ENCODE measurements around the gene ATG4C. TPM values are rescaled to one million over a fixed set of nuclear protein-coding genes. Genes with fewer than 3 reads are reported as not detected.
"Not testable (repeated sequence)": the region's sequence is repeated elsewhere in the genome, so short reads cannot be mapped to it uniquely, and the experiment has no call there.

Gene ATG4C
- 11.5 TPM for total RNA-seq
- 13.1 TPM for polyA plus RNA-seq
- long read RNA-seq, donor 1, result 0 reads
- long read RNA-seq, donor 2, transcript ATG4C-203 (11 exons, 2,890 nt), result major isoform, 5 of 16 reads
- long read RNA-seq, donor 2, partial matches to known transcripts, result 8 of 16 reads
- long read RNA-seq, donor 2, other reads (novel, unspliced or antisense), result 0 of 16 reads
- long read RNA-seq, donor 3, partial matches to known transcripts, result 5 of 11 reads
- long read RNA-seq, donor 3, other reads (novel, unspliced or antisense), result 0 of 11 reads
- long read RNA-seq, donor 4, partial matches to known transcripts, result 0 of 4 reads
- long read RNA-seq, donor 4, other reads (novel, unspliced or antisense), result 0 of 4 reads
- long read RNA-seq, donor 5, transcript ATG4C-203 (11 exons, 2,890 nt), result major isoform, 5 of 7 reads
- long read RNA-seq, donor 5, partial matches to known transcripts, result 0 of 7 reads
- long read RNA-seq, donor 5, other reads (novel, unspliced or antisense), result 0 of 7 reads
- long read RNA-seq, donor 6, transcript ATG4C-201 (11 exons, 2,938 nt), result major isoform, 5 of 7 reads
- long read RNA-seq, donor 6, partial matches to known transcripts, result 0 of 7 reads
- long read RNA-seq, donor 6, other reads (novel, unspliced or antisense), result 0 of 7 reads
- long read RNA-seq, donor 7, partial matches to known transcripts, result 0 of 6 reads
- long read RNA-seq, donor 7, other reads (novel, unspliced or antisense), result 0 of 6 reads
- long read RNA-seq, donor 8, partial matches to known transcripts, result 0 of 4 reads
- long read RNA-seq, donor 8, other reads (novel, unspliced or antisense), result 0 of 4 reads
- long read RNA-seq, donor 9, transcript ATG4C-203 (11 exons, 2,890 nt), result major isoform, 5 of 7 reads
- long read RNA-seq, donor 9, partial matches to known transcripts, result 0 of 7 reads
- long read RNA-seq, donor 9, other reads (novel, unspliced or antisense), result 0 of 7 reads
- long read RNA-seq, donor 10, partial matches to known transcripts, result 0 of 3 reads
- long read RNA-seq, donor 10, other reads (novel, unspliced or antisense), result 0 of 3 reads

GRCh38 chr1:62783736-62784508 is at the start of gene ATG4C:
TSS of gene ATG4C (plus strand) at chr1:62784132. CDS start at chr1:62803787, 19,655 bp downstream.
- Histone ChIP-seq H3K27ac (ENCODE audit: low read depth in 1 of 2, low read length in 1 of 2) (peak within 1 kb of the TSS; percentile 94 to 96), H3K4me3 (ENCODE audit: low read length in 2 of 2) (peak within 1 kb of the TSS; percentile 65 to 75), H3K9me3 (ENCODE audit: control insufficient read depth in 2 of 2, insufficient read depth in 1 of 2, low read length in 1 of 2) (no peaks in the 10 kb centered on the region), H3K4me1 (ENCODE audit: control insufficient read depth in 2 of 2, insufficient read depth in 2 of 2, low read length in 2 of 2) (peaks cover 6 to 9% of the 10 kb centered on the region in 2 donors), H3K27me3 (ENCODE audit: control insufficient read depth in 2 of 2, insufficient read depth in 1 of 2, low read length in 1 of 2) (peaks cover 0 to 2% of the 10 kb centered on the region in 2 donors), H3K36me3 (ENCODE audit: control insufficient read depth in 2 of 2, insufficient read depth in 2 of 2, low read length in 1 of 2) (no peaks in the 10 kb centered on the region)
- peak; percentile 93 to 99 (median 95) for DNase-seq (ENCODE audit: low read depth in 6 of 9, low spot score in 9 of 9)
- WGBS, result under 1% methylated on average over 38 of the region's 38 CpGs

- Histone ChIP-seq H3K27me3 (ENCODE audit: control insufficient read depth in 2 of 2, insufficient read depth in 1 of 2, low read length in 1 of 2) (no peaks in the 10 kb centered on the region), H3K9me3 (ENCODE audit: control insufficient read depth in 2 of 2, insufficient read depth in 1 of 2, low read length in 1 of 2) (no peaks in the 10 kb centered on the region), H3K36me3 (ENCODE audit: control insufficient read depth in 2 of 2, insufficient read depth in 2 of 2, low read length in 1 of 2) (no peaks in the 10 kb centered on the region), H3K27ac (ENCODE audit: low read depth in 1 of 2, low read length in 1 of 2) (no peak overlapping the region), H3K4me3 (ENCODE audit: low read length in 2 of 2) (no peak overlapping the region), H3K4me1 (ENCODE audit: control insufficient read depth in 2 of 2, insufficient read depth in 2 of 2, low read length in 2 of 2) (no peaks in the 10 kb centered on the region)
- no peak for DNase-seq (ENCODE audit: low read depth in 6 of 9, low spot score in 9 of 9)
- WGBS, result 90% methylated on average over 3 of the region's 3 CpGs
Measured at GRCh38 chr1:62735491-62736171, 48.3 kb upstream of the ATG4C start.

GRCh38 chr1:62740701-62741100 is 43.2 kb upstream of the ATG4C start:
- H3K27ac ChIP-seq (ENCODE audit: low read depth in 1 of 2, low read length in 1 of 2); DNase-seq (ENCODE audit: low read depth in 6 of 9, low spot score in 9 of 9); H3K9me3 ChIP-seq (ENCODE audit: control insufficient read depth in 2 of 2, insufficient read depth in 1 of 2, low read length in 1 of 2); H3K4me1 ChIP-seq (ENCODE audit: control insufficient read depth in 2 of 2, insufficient read depth in 2 of 2, low read length in 2 of 2); H3K4me3 ChIP-seq (ENCODE audit: low read length in 2 of 2); H3K36me3 ChIP-seq (ENCODE audit: control insufficient read depth in 2 of 2, insufficient read depth in 2 of 2, low read length in 1 of 2); H3K27me3 ChIP-seq (ENCODE audit: control insufficient read depth in 2 of 2, insufficient read depth in 1 of 2, low read length in 1 of 2): not testable (repeated sequence)
- whole genome bisulfite sequencing, result 93% methylated on average over 3 of the region's 3 CpGs

GRCh38 chr1:62744611-62745577 is 39.0 kb upstream of the ATG4C start:
- Histone ChIP-seq H3K9me3 (ENCODE audit: control insufficient read depth in 2 of 2, insufficient read depth in 1 of 2, low read length in 1 of 2) (no peaks in the 10 kb centered on the region), H3K36me3 (ENCODE audit: control insufficient read depth in 2 of 2, insufficient read depth in 2 of 2, low read length in 1 of 2) (no peaks in the 10 kb centered on the region), H3K27ac (ENCODE audit: low read depth in 1 of 2, low read length in 1 of 2) (no peak overlapping the region), H3K4me3 (ENCODE audit: low read length in 2 of 2) (no peak overlapping the region), H3K4me1 (ENCODE audit: control insufficient read depth in 2 of 2, insufficient read depth in 2 of 2, low read length in 2 of 2) (no peaks in the 10 kb centered on the region), H3K27me3 (ENCODE audit: control insufficient read depth in 2 of 2, insufficient read depth in 1 of 2, low read length in 1 of 2) (no peaks in the 10 kb centered on the region)
- WGBS, result 48% methylated on average over 3 of the region's 3 CpGs
- no peak for DNase-seq (ENCODE audit: low read depth in 6 of 9, low spot score in 9 of 9)

- no peaks in the 10 kb centered on the region for H3K36me3 ChIP-seq (ENCODE audit: control insufficient read depth in 2 of 2, insufficient read depth in 2 of 2, low read length in 1 of 2)
- no peak overlapping the region for H3K27ac ChIP-seq (ENCODE audit: low read depth in 1 of 2, low read length in 1 of 2)
- H3K4me3 ChIP-seq (ENCODE audit: low read length in 2 of 2), result no peak overlapping the region
- H3K4me1 ChIP-seq (ENCODE audit: control insufficient read depth in 2 of 2, insufficient read depth in 2 of 2, low read length in 2 of 2), result no peaks in the 10 kb centered on the region
- H3K9me3 ChIP-seq (ENCODE audit: control insufficient read depth in 2 of 2, insufficient read depth in 1 of 2, low read length in 1 of 2), result no peaks in the 10 kb centered on the region
- WGBS, result 72% methylated on average over 12 of the region's 12 CpGs
- DNase-seq (ENCODE audit: low read depth in 6 of 9, low spot score in 9 of 9), result peak in 6 of 9 donors; percentile 7 to 57 (median 18)
- H3K27me3 ChIP-seq (ENCODE audit: control insufficient read depth in 2 of 2, insufficient read depth in 1 of 2, low read length in 1 of 2), result no peaks in the 10 kb centered on the region
Measured at GRCh38 chr1:62746086-62746808, 37.7 kb upstream of the ATG4C start.

- no peaks in the 10 kb centered on the region for H3K36me3 ChIP-seq (ENCODE audit: control insufficient read depth in 2 of 2, insufficient read depth in 2 of 2, low read length in 1 of 2)
- H3K4me3 ChIP-seq (ENCODE audit: low read length in 2 of 2), result no peak overlapping the region
- H3K27ac ChIP-seq (ENCODE audit: low read depth in 1 of 2, low read length in 1 of 2), result no peak overlapping the region
- H3K4me1 ChIP-seq (ENCODE audit: control insufficient read depth in 2 of 2, insufficient read depth in 2 of 2, low read length in 2 of 2), result no peaks in the 10 kb centered on the region
- WGBS, result 80% methylated on average over 3 of the region's 3 CpGs
- H3K9me3 ChIP-seq (ENCODE audit: control insufficient read depth in 2 of 2, insufficient read depth in 1 of 2, low read length in 1 of 2), result no peaks in the 10 kb centered on the region
- DNase-seq (ENCODE audit: low read depth in 6 of 9, low spot score in 9 of 9), result no peak
- no peaks in the 10 kb centered on the region for H3K27me3 ChIP-seq (ENCODE audit: control insufficient read depth in 2 of 2, insufficient read depth in 1 of 2, low read length in 1 of 2)
Measured at GRCh38 chr1:62746809-62747138, 37.2 kb upstream of the ATG4C start.

GRCh38 chr1:62753031-62753965 is 30.6 kb upstream of the ATG4C start:
- no peak for DNase-seq (ENCODE audit: low read depth in 6 of 9, low spot score in 9 of 9)
- Histone ChIP-seq H3K36me3 (ENCODE audit: control insufficient read depth in 2 of 2, insufficient read depth in 2 of 2, low read length in 1 of 2) (no peaks in the 10 kb centered on the region), H3K27me3 (ENCODE audit: control insufficient read depth in 2 of 2, insufficient read depth in 1 of 2, low read length in 1 of 2) (no peaks in the 10 kb centered on the region), H3K4me3 (ENCODE audit: low read length in 2 of 2) (no peak overlapping the region), H3K27ac (ENCODE audit: low read depth in 1 of 2, low read length in 1 of 2) (no peak overlapping the region), H3K4me1 (ENCODE audit: control insufficient read depth in 2 of 2, insufficient read depth in 2 of 2, low read length in 2 of 2) (no peaks in the 10 kb centered on the region), H3K9me3 (ENCODE audit: control insufficient read depth in 2 of 2, insufficient read depth in 1 of 2, low read length in 1 of 2) (no peaks in the 10 kb centered on the region)
- 97% methylated on average over 35 of the region's 35 CpGs for WGBS
